GM23338 (cell line): ENCODE data around the gene MFNG. TPM values are rescaled to one million over a fixed set of nuclear protein-coding genes. Genes with fewer than 3 reads are reported as not detected.
A peak's percentile ranks its signal among the peaks of the same experiment; 100 is the strongest.

Experiments
- ATAC-seq: fragments of 200-7000 bp; cut with Tn5 transposase; 3 replicates; pipeline ENCODE4 v1.9.1; 2020
- DNase-seq: peaks from one replicate; pipeline ENCODE4 v3.0.0-alpha.2; 2015; ENCODE audit warnings: low spot score
- H2AFZ ChIP-seq: fragments of 200-600 bp; sonication (generic); 2 replicates; pipeline ENCODE4 v1.8.0; 2016; ENCODE audit warnings: antibody characterized with exemption, mild to moderate bottlenecking, moderate library complexity
- H3F3A ChIP-seq: fragments of 200-600 bp; sonication (generic); replicated peaks from 2 replicates; pipeline ENCODE4 v1.8.0; 2017; ENCODE audit warnings: antibody characterized with exemption, mixed run types, low read depth
- H3K27ac ChIP-seq: fragments of 200-600 bp; sonication (generic); 2 replicates; pipeline ENCODE4 v1.6.1; 2016; ENCODE audit warnings: low read depth
- H3K27me3 ChIP-seq: fragments of 200-600 bp; sonication (generic); 2 replicates; pipeline ENCODE4 v1.8.0; 2016; ENCODE audit warnings: mild to moderate bottlenecking, mixed run types, moderate library complexity; ENCODE audit not compliant: insufficient read depth
- H3K36me3 ChIP-seq: fragments of 200-600 bp; sonication (generic); 2 replicates; pipeline ENCODE4 v1.8.0; 2016; ENCODE audit warnings: mild to moderate bottlenecking; ENCODE audit not compliant: insufficient read depth
- H3K4me1 ChIP-seq: fragments of 200-600 bp; sonication (generic); 2 replicates; pipeline ENCODE4 v1.8.0; 2016; ENCODE audit warnings: mild to moderate bottlenecking, moderate library complexity; ENCODE audit not compliant: insufficient read depth
- H3K4me2 ChIP-seq: fragments of 200-600 bp; sonication (generic); 2 replicates; pipeline ENCODE4 v1.7.1; 2017; ENCODE audit warnings: mixed run types
- H3K4me3 ChIP-seq: fragments of 200-600 bp; sonication (generic); 2 replicates; pipeline ENCODE4 v1.6.1; 2016; ENCODE audit warnings: mixed run types
- H3K79me2 ChIP-seq: fragments of 200-600 bp; sonication (generic); replicated peaks from 2 replicates; pipeline ENCODE4 v1.8.0; 2017; ENCODE audit warnings: mild to moderate bottlenecking; ENCODE audit not compliant: insufficient read depth
- H3K9me2 ChIP-seq: fragments of 200-600 bp; sonication (generic); 2 replicates; pipeline ENCODE4 v1.8.0; 2017; ENCODE audit not compliant: insufficient read depth
- H4K20me1 ChIP-seq: fragments of 200-600 bp; sonication (generic); replicated peaks from 2 replicates; pipeline ENCODE4 v1.8.0; 2017; ENCODE audit warnings: mild to moderate bottlenecking; ENCODE audit not compliant: insufficient read depth
- H3K27ac Mint-ChIP-seq: 2 replicates; pipeline ENCODE4 v1.8.0; 2020; ENCODE audit warnings: inconsistent platforms, mild to moderate bottlenecking, moderate library complexity, mixed read lengths
- H3K27me3 Mint-ChIP-seq: 3 replicates; pipeline ENCODE4 v1.8.0; 2022; ENCODE audit warnings: low read depth, mild to moderate bottlenecking, moderate library complexity, mixed read lengths, inconsistent platforms; ENCODE audit not compliant: insufficient read depth, poor library complexity
- H3K36me3 Mint-ChIP-seq: 3 replicates; pipeline ENCODE4 v1.8.0; 2021; ENCODE audit warnings: low read depth, mild to moderate bottlenecking, inconsistent platforms, moderate library complexity, mixed read lengths
- H3K4me1 Mint-ChIP-seq: 3 replicates; pipeline ENCODE4 v1.8.0; 2020; ENCODE audit warnings: mild to moderate bottlenecking, inconsistent platforms, mixed read lengths
- H3K4me3 Mint-ChIP-seq: 3 replicates; pipeline ENCODE4 v1.8.0; 2021; ENCODE audit warnings: moderate library complexity, mild to moderate bottlenecking, inconsistent platforms, mixed read lengths
- H3K9me3 Mint-ChIP-seq: 3 replicates; pipeline ENCODE4 v1.8.0; 2020; ENCODE audit warnings: moderate library complexity, mild to moderate bottlenecking, inconsistent platforms, mixed read lengths
- EZH2phosphoT487 ChIP-seq: fragments of 200-600 bp; sonication (generic); IDR thresholded peaks from one replicate; pipeline ENCODE4 v1.8.1; 2018; ENCODE audit warnings: antibody characterized with exemption; ENCODE audit not compliant: unreplicated experiment
- JUNB ChIP-seq: IDR thresholded peaks from one replicate; pipeline ENCODE4 v1.6.1; 2016; ENCODE audit warnings: antibody characterized with exemption; ENCODE audit not compliant: unreplicated experiment
- NANOG ChIP-seq: IDR thresholded peaks from 2 replicates; pipeline ENCODE4 v1.6.1; 2016; ENCODE audit warnings: antibody characterized with exemption, borderline replicate concordance
- POLR2AphosphoS5 ChIP-seq: IDR thresholded peaks from 2 replicates; pipeline ENCODE4 v1.6.1; 2016; ENCODE audit warnings: antibody characterized with exemption, low read depth
- REST ChIP-seq: IDR thresholded peaks from one replicate; pipeline ENCODE4 v1.6.1; 2018; ENCODE audit warnings: antibody characterized with exemption; ENCODE audit not compliant: unreplicated experiment
- ZNF331 ChIP-seq: fragments of 250-450 bp; sonication (Bioruptor Pico); IDR thresholded peaks from 2 replicates; pipeline ENCODE4 v1.5.0; 2020; ENCODE audit warnings: low read depth, mild to moderate bottlenecking, moderate library complexity
- polyA plus RNA-seq: library from polyadenylated mRNA; unstranded; fragments of >200 nt; fragmentation: Nextera tagmentation; extraction: Ambion mirVana; gene quantifications from 2 replicates; pipeline ENCODE4 v1.2.1, GENCODE V29; 2016
- total RNA-seq: library from RNA; depleted of rRNA; stranded (reverse); fragments of >200 nt; shearing (Covaris generic); gene quantifications from 2 replicates; pipeline ENCODE4 v1.2.3, GENCODE V29; 2014

MFNG gene
- total and polyA plus RNA-seq, 2 experiments from 2014 or later = 1.4 to 1.9 TPM

DNA sequence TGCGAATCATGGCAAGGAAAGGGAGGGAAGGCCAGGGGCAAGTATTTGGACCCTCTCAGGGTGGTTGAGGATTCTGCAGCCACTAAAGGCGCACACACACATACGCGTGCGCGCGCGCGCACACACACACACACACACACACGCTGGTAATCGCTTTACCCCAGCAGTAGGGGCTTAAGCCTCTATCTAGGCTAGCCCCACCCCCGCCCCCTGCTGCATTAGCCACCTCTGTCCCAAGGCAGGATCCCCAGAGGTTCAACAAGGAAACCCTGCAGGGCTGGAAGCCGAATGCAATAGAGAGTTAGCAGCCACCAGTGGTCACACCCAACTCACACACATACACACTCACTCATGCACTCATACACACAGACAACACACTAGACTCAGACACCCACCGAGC lies 30.3 kb downstream of the MFNG start:
- no peak for DNase-seq
- H3K27ac ChIP-seq = no peak overlapping the region
- H3K27ac Mint-ChIP-seq = no peak overlapping the region

GRCh38 chr22:37454857-37455686 lies 31.1 kb downstream of the MFNG start:
- no peak for DNase-seq
- Histone ChIP-seq H2AFZ (peak overlapping the region; percentile 43; the same call in 1 of the 2 replicates), H3K79me2 (no peaks in the 10 kb centered on the region), H3K4me3 (no peak overlapping the region), H3K9me2 (no peaks in the 10 kb centered on the region), H3K4me1 (no peaks in the 10 kb centered on the region), H3K27ac (no peak overlapping the region), H3K4me2 (no peak overlapping the region), H3K27me3 (no peaks in the 10 kb centered on the region), H4K20me1 (no peaks in the 10 kb centered on the region), H3K36me3 (no peaks in the 10 kb centered on the region), H3F3A (no peaks in the 10 kb centered on the region)
- H3K4me3 Mint-ChIP-seq = no peak overlapping the region
- peaks cover 11% of the 10 kb centered on the region for H3K4me1 Mint-ChIP-seq
- TF ChIP-seq JUNB = no peak
- TF ChIP-seq ZNF331 (CRISPR knock-in tag) = no peak
- no peak for TF ChIP-seq EZH2phosphoT487
- TF ChIP-seq REST = no peak
- TF ChIP-seq NANOG = no peak
- peak overlapping the region; percentile 0 for H3K27ac Mint-ChIP-seq
- H3K9me3 Mint-ChIP-seq = peaks cover 6% of the 10 kb centered on the region; the same call in 1 of the 3 replicates
- peaks cover 9% of the 10 kb centered on the region for H3K27me3 Mint-ChIP-seq
- no peaks in the 10 kb centered on the region for H3K36me3 Mint-ChIP-seq
- no peak for ATAC-seq

More for the DNA sequence above, 30.3 kb downstream of the MFNG start:
- TF ChIP-seq POLR2AphosphoS5 = no peak
- TF ChIP-seq REST = no peak
- H3K36me3 ChIP-seq = no peaks in the 10 kb centered on the region
- no peaks in the 10 kb centered on the region for H3K36me3 Mint-ChIP-seq
- no peaks in the 10 kb centered on the region for H4K20me1 ChIP-seq
- H3K9me3 Mint-ChIP-seq = peaks cover 3% of the 10 kb centered on the region; the same call in 1 of the 3 replicates
- no peaks in the 10 kb centered on the region for H3K9me2 ChIP-seq
- H3K4me1 ChIP-seq = no peaks in the 10 kb centered on the region
- H3K4me1 Mint-ChIP-seq = peaks cover 11% of the 10 kb centered on the region
- H3K27me3 ChIP-seq = no peaks in the 10 kb centered on the region
- no peaks in the 10 kb centered on the region for H3K79me2 ChIP-seq
- no peak overlapping the region for H3K4me2 ChIP-seq
- H3F3A ChIP-seq = no peaks in the 10 kb centered on the region
- no peak for ATAC-seq
- H3K4me3 Mint-ChIP-seq = no peak overlapping the region
- peaks cover 9% of the 10 kb centered on the region for H3K27me3 Mint-ChIP-seq
- no peak overlapping the region for H2AFZ ChIP-seq
- no peak overlapping the region for H3K4me3 ChIP-seq
